ENCODE results near the gene SIDT2. TPM values are rescaled to one million over a fixed set of nuclear protein-coding genes. Genes with fewer than 3 reads are reported as not detected.
A peak's percentile ranks its signal among the peaks of the same experiment; 100 is the strongest.
"Not testable (repeated sequence)": the region's sequence is repeated elsewhere in the genome, so short reads cannot be mapped to it uniquely, and the experiment has no call there.

Gene SIDT2
- 24.4 TPM for polyA plus RNA-seq (2013, experiment 1 of 2)
- polyA plus RNA-seq (2013, experiment 2 of 2), result 22.4 TPM

GRCh38 chr11:117178210-117179034, at the start of gene SIDT2:
SIDT2 (plus strand) TSS chr11:117178743; CDS start chr11:117179264, 521 bp downstream.
- Histone ChIP-seq H3K36me3 (ENCODE audit: control insufficient read depth, insufficient read depth, low read length) (peaks cover 38% of the 10 kb centered on the region), H3K27ac (ENCODE audit: low read depth, low read length, severe bottlenecking) (peak within 1 kb of the TSS; percentile 82), H3K9me3 (ENCODE audit: control insufficient read depth, low read length) (no peaks in the 10 kb centered on the region), H3K4me3 (ENCODE audit: extremely low read depth, insufficient read depth, low read length, poor library complexity, severe bottlenecking) (peak within 1 kb of the TSS; percentile 73), H3K4me1 (ENCODE audit: control insufficient read depth, insufficient read depth, low read length, poor library complexity, severe bottlenecking) (peaks cover 24% of the 10 kb centered on the region)
- 4 to 5% methylated on average over 37 to 47 of the region's 51 CpGs for WGBS, 2 experiments (ENCODE audit: insufficient coverage in 2 of 2)

- not testable (repeated sequence) for H3K36me3 ChIP-seq (ENCODE audit: control insufficient read depth, insufficient read depth, low read length); H3K9me3 ChIP-seq (ENCODE audit: control insufficient read depth, low read length); H3K4me1 ChIP-seq (ENCODE audit: control insufficient read depth, insufficient read depth, low read length, poor library complexity, severe bottlenecking); H3K4me3 ChIP-seq (ENCODE audit: extremely low read depth, insufficient read depth, low read length, poor library complexity, severe bottlenecking); H3K27ac ChIP-seq (ENCODE audit: low read depth, low read length, severe bottlenecking)
- WGBS, 2 experiments (ENCODE audit: insufficient coverage in 2 of 2), result 96 to 100% methylated on average over 1 to 4 of the region's 7 CpGs
These were observed 48.1 kb upstream of the SIDT2 start for GRCh38 chr11:117130396-117130795.

GRCh38 chr11:117130879-117131278, 47.7 kb upstream of the SIDT2 start:
- 100% methylated on average over 4 to 6 of the region's 7 CpGs for WGBS, 2 experiments (ENCODE audit: insufficient coverage in 2 of 2)
- no peaks in the 10 kb centered on the region for H3K4me1 ChIP-seq (ENCODE audit: control insufficient read depth, insufficient read depth, low read length, poor library complexity, severe bottlenecking)
- H3K36me3 ChIP-seq (ENCODE audit: control insufficient read depth, insufficient read depth, low read length), result no peaks in the 10 kb centered on the region
- H3K27ac ChIP-seq (ENCODE audit: low read depth, low read length, severe bottlenecking), result no peak overlapping the region
- H3K9me3 ChIP-seq (ENCODE audit: control insufficient read depth, low read length), result no peaks in the 10 kb centered on the region
- no peak overlapping the region for H3K4me3 ChIP-seq (ENCODE audit: extremely low read depth, insufficient read depth, low read length, poor library complexity, severe bottlenecking)

GRCh38 chr11:117134431-117134830, 44.1 kb upstream of the SIDT2 start:
- Histone ChIP-seq H3K9me3 (ENCODE audit: control insufficient read depth, low read length) (no peaks in the 10 kb centered on the region), H3K27ac (ENCODE audit: low read depth, low read length, severe bottlenecking) (no peak overlapping the region), H3K36me3 (ENCODE audit: control insufficient read depth, insufficient read depth, low read length) (no peaks in the 10 kb centered on the region), H3K4me1 (ENCODE audit: control insufficient read depth, insufficient read depth, low read length, poor library complexity, severe bottlenecking) (no peaks in the 10 kb centered on the region), H3K4me3 (ENCODE audit: extremely low read depth, insufficient read depth, low read length, poor library complexity, severe bottlenecking) (no peak overlapping the region)
- WGBS, 2 experiments (ENCODE audit: insufficient coverage in 2 of 2), result no CpG with 5 or more reads among the region's 3 CpGs

GRCh38 chr11:117134979-117135378, 43.6 kb upstream of the SIDT2 start:
- no CpG with 5 or more reads among the region's 4 CpGs for WGBS, 2 experiments (ENCODE audit: insufficient coverage in 2 of 2)
- H3K9me3 ChIP-seq (ENCODE audit: control insufficient read depth, low read length); H3K4me3 ChIP-seq (ENCODE audit: extremely low read depth, insufficient read depth, low read length, poor library complexity, severe bottlenecking); H3K36me3 ChIP-seq (ENCODE audit: control insufficient read depth, insufficient read depth, low read length); H3K27ac ChIP-seq (ENCODE audit: low read depth, low read length, severe bottlenecking); H3K4me1 ChIP-seq (ENCODE audit: control insufficient read depth, insufficient read depth, low read length, poor library complexity, severe bottlenecking): not testable (repeated sequence)

GRCh38 chr11:117137223-117138086, 41.1 kb upstream of the SIDT2 start:
- H3K36me3 ChIP-seq (ENCODE audit: control insufficient read depth, insufficient read depth, low read length); H3K27ac ChIP-seq (ENCODE audit: low read depth, low read length, severe bottlenecking); H3K4me3 ChIP-seq (ENCODE audit: extremely low read depth, insufficient read depth, low read length, poor library complexity, severe bottlenecking); H3K4me1 ChIP-seq (ENCODE audit: control insufficient read depth, insufficient read depth, low read length, poor library complexity, severe bottlenecking); H3K9me3 ChIP-seq (ENCODE audit: control insufficient read depth, low read length): not testable (repeated sequence)
- no CpG with 5 or more reads among the region's 15 CpGs for WGBS, 2 experiments (ENCODE audit: insufficient coverage in 2 of 2)

GRCh38 chr11:117143390-117143789, 35.2 kb upstream of the SIDT2 start:
- 0 to 18% methylated on average over 1 to 4 of the region's 5 CpGs for WGBS, 2 experiments (ENCODE audit: insufficient coverage in 2 of 2)

GRCh38 chr11:117143871-117144476, 34.6 kb upstream of the SIDT2 start, which contains the start of gene PAFAH1B2:
PAFAH1B2 (plus strand) TSS chr11:117144287; CDS start chr11:117152448, 8,161 bp downstream.
- Histone ChIP-seq H3K4me1 (ENCODE audit: control insufficient read depth, insufficient read depth, low read length, poor library complexity, severe bottlenecking) (peaks cover 9% of the 10 kb centered on the region), H3K4me3 (ENCODE audit: extremely low read depth, insufficient read depth, low read length, poor library complexity, severe bottlenecking) (peak within 1 kb of the TSS; percentile 91), H3K9me3 (ENCODE audit: control insufficient read depth, low read length) (no peaks in the 10 kb centered on the region), H3K27ac (ENCODE audit: low read depth, low read length, severe bottlenecking) (peak within 1 kb of the TSS; percentile 85), H3K36me3 (ENCODE audit: control insufficient read depth, insufficient read depth, low read length) (peaks cover 36% of the 10 kb centered on the region)
- 1% methylated on average over 25 to 42 of the region's 48 CpGs for WGBS, 2 experiments (ENCODE audit: insufficient coverage in 2 of 2)

More at GRCh38 chr11:117143390-117143789, 35.2 kb upstream of the SIDT2 start:
- Histone ChIP-seq H3K4me1 (ENCODE audit: control insufficient read depth, insufficient read depth, low read length, poor library complexity, severe bottlenecking) (peaks cover 9% of the 10 kb centered on the region), H3K9me3 (ENCODE audit: control insufficient read depth, low read length) (no peaks in the 10 kb centered on the region), H3K4me3 (ENCODE audit: extremely low read depth, insufficient read depth, low read length, poor library complexity, severe bottlenecking) (peak overlapping the region; percentile 91), H3K36me3 (ENCODE audit: control insufficient read depth, insufficient read depth, low read length) (peaks cover 30% of the 10 kb centered on the region), H3K27ac (ENCODE audit: low read depth, low read length, severe bottlenecking) (no peak overlapping the region)

GRCh38 chr11:117144477-117145392, 33.8 kb upstream of the SIDT2 start:
- Histone ChIP-seq H3K27ac (ENCODE audit: low read depth, low read length, severe bottlenecking) (peak overlapping the region; percentile 85), H3K4me1 (ENCODE audit: control insufficient read depth, insufficient read depth, low read length, poor library complexity, severe bottlenecking) (peaks cover 9% of the 10 kb centered on the region), H3K4me3 (ENCODE audit: extremely low read depth, insufficient read depth, low read length, poor library complexity, severe bottlenecking) (peak overlapping the region; percentile 91), H3K36me3 (ENCODE audit: control insufficient read depth, insufficient read depth, low read length) (peaks cover 42% of the 10 kb centered on the region), H3K9me3 (ENCODE audit: control insufficient read depth, low read length) (no peaks in the 10 kb centered on the region)
- WGBS, 2 experiments (ENCODE audit: insufficient coverage in 2 of 2), result 0% methylated on average over 34 to 37 of the region's 62 CpGs
